Tibial nerve (tissue), 4 donors: ENCODE results near the gene UHRF2. TPM values are rescaled to one million over a fixed set of nuclear protein-coding genes. Genes with fewer than 3 reads are reported as not detected.

ENCODE experiments used
- DNase-seq, 2 donors: peaks; one replicate each; pipeline ENCODE4 v3.0.0-alpha.2; 2019; ENCODE audit warnings: low spot score in 2 of 2
- H3K27ac ChIP-seq, 4 donors: fragments of 200-600 bp; sonication (generic) in 3 of 4; one replicate each; pipeline ENCODE4 v1.5.1; 2017 to 2019; ENCODE audit warnings: mild to moderate bottlenecking in 1 of 4
- H3K27me3 ChIP-seq, 2 donors: fragments of 200-600 bp; sonication (generic) in 1 of 2; one replicate each; pipeline versions ENCODE4 v1.5.1 to v1.6.0; 2017 to 2019
- H3K36me3 ChIP-seq, 3 donors: fragments of 200-600 bp; sonication (generic); one replicate each; pipeline ENCODE4 v1.5.1; 2018 to 2019
- H3K4me1 ChIP-seq, 4 donors: fragments of 200-600 bp; sonication (generic) in 3 of 4; one replicate each; pipeline ENCODE4 v1.5.1; 2017 to 2019
- H3K4me3 ChIP-seq, 4 donors: fragments of 200-600 bp; sonication (generic) in 3 of 4; one replicate each; pipeline ENCODE4 v1.5.1; 2017 to 2019; ENCODE audit warnings: mild to moderate bottlenecking in 1 of 4, moderate library complexity in 1 of 4
- H3K9me3 ChIP-seq, 4 donors: fragments of 200-600 bp; sonication (generic) in 3 of 4; one replicate each; pipeline ENCODE4 v1.5.1; 2017 to 2019
- CTCF ChIP-seq, 5 experiments: fragments of 200-600 bp in 3 of 5; fragments of 450-650 bp in 2 of 5; sonication (generic) in 3 of 5; IDR thresholded peaks; one replicate each; pipeline ENCODE4 v1.5.1; 2016 to 2019; ENCODE audit warnings: antibody characterized with exemption in 5 of 5, mild to moderate bottlenecking in 3 of 5, moderate library complexity in 2 of 5
- EP300 ChIP-seq, 2 donors: sonication (generic); formaldehyde crosslinking; IDR thresholded peaks; one replicate each; pipeline ENCODE4 v1.6.1; 2017; ENCODE audit warnings: antibody characterized with exemption in 2 of 2, mild to moderate bottlenecking in 1 of 2
- POLR2A ChIP-seq, 2 donors: fragments of 450-650 bp; IDR thresholded peaks; one replicate each; pipeline ENCODE4 v1.6.1; 2017; ENCODE audit warnings: antibody characterized with exemption in 2 of 2, mild to moderate bottlenecking in 2 of 2, moderate library complexity in 2 of 2
- WGBS, 2 donors: methylation state at CpG; one replicate each; pipeline ENCODE4 v1.1.5; 2018; 5-methylcytosine and 5-hydroxymethylcytosine counted together
- total RNA-seq, 4 donors: library from RNA; depleted of rRNA; stranded (reverse); fragments of >200 nt; gene quantifications; one replicate each; pipeline ENCODE4 v1.1.0, GENCODE V29; 2016

The UHRF2 gene
- total RNA-seq, 4 donors from 2014 or later = 61.2 to 85.0 (median 76.0) TPM

GRCh38 chr9:6473151-6473550 is 60.2 kb downstream of the UHRF2 start:
- TF ChIP-seq CTCF (IDR thresholded peaks at IDR 0.05) (no peak), EP300 (IDR thresholded peaks at IDR 0.05) (no peak), POLR2A (IDR thresholded peaks at IDR 0.05) (no peak)
- WGBS, 2 donors = 89 to 90% methylated on average over 2 of the region's 2 CpGs
- H3K4me3 ChIP-seq = no peak overlapping the region

GRCh38 chr9:6479959-6480358 is 67.0 kb downstream of the UHRF2 start:
- Histone ChIP-seq H3K9me3 (no peaks in the 10 kb centered on the region), H3K27me3 (no peaks in the 10 kb centered on the region), H3K4me3 (no peak overlapping the region), H3K4me1 (no peaks in the 10 kb centered on the region), H3K27ac (no peak overlapping the region), H3K36me3 (peaks cover 0 to 79% (median 4%) of the 10 kb centered on the region in 3 donors)
- TF ChIP-seq EP300 (IDR thresholded peaks at IDR 0.05) (no peak), POLR2A (IDR thresholded peaks at IDR 0.05) (no peak), CTCF (IDR thresholded peaks at IDR 0.05) (no peak)
- DNase-seq = no peak
- 88 to 90% methylated on average over 2 of the region's 2 CpGs for whole genome bisulfite sequencing, 2 donors

More at GRCh38 chr9:6473151-6473550, 60.2 kb downstream of the UHRF2 start:
- no peak overlapping the region for H3K27ac ChIP-seq
- no peak for DNase-seq
- peaks cover 0 to 21% (median 0%) of the 10 kb centered on the region in 3 donors for H3K36me3 ChIP-seq
- H3K27me3 ChIP-seq = no peaks in the 10 kb centered on the region
- H3K4me1 ChIP-seq = peaks cover 0 to 21% (median 0%) of the 10 kb centered on the region in 4 donors
- H3K9me3 ChIP-seq = no peaks in the 10 kb centered on the region

DNA sequence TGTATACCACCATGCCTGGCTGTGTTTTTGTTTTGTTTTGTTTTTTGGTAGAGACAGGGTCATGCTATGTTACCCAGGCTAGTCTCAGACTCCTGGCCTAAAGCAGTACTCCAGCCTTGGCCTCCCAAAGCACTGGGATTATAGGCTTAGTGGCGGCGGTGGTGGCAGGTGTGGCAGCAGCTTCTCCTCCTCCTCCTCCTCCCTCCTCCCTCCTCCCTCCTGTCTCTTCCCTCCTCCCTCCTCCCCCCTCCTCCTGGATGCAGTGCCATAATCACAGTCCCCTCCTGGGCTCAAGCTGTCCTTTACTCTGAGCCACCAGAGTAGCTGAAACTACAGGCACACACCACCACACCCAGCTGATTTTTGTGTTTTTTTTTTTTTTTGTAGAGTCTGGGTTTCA is 71.2 kb downstream of the UHRF2 start:
- no peak for TF ChIP-seq CTCF (IDR thresholded peaks at IDR 0.05)
- no peak for TF ChIP-seq POLR2A (IDR thresholded peaks at IDR 0.05)
- TF ChIP-seq EP300 (IDR thresholded peaks at IDR 0.05) = no peak
- peaks cover 3 to 88% (median 4%) of the 10 kb centered on the region in 3 donors for H3K36me3 ChIP-seq
- no peaks in the 10 kb centered on the region for H3K9me3 ChIP-seq
- no peak overlapping the region for H3K27ac ChIP-seq
- H3K27me3 ChIP-seq = no peaks in the 10 kb centered on the region
- H3K4me1 ChIP-seq = no peaks in the 10 kb centered on the region
- DNase-seq = no peak
- no peak overlapping the region for H3K4me3 ChIP-seq
- 81 to 97% methylated on average over 2 of the region's 2 CpGs for WGBS, 2 donors

DNA sequence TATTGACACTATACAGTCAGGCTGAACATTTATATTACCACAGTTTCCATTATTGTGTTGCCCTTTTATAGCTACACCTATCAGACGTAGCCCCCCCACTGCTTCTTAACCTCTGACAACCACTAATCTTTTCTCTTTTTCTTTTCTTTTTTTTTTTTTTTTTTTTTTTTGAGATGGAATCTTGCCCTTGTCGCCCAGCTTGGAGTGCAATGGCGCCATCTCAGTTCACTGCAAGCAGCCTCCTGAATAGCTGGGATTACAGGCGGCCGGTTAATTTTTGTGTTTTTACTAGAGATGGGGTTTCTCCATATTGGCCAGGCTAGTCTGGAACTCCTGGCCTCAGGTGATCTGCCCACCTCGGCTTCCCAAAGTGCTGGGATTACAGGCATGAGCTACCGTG is 75.4 kb downstream of the UHRF2 start:
- H3K36me3 ChIP-seq = peaks cover 0 to 67% (median 3%) of the 10 kb centered on the region in 3 donors
- 91 to 93% methylated on average over 7 of the region's 7 CpGs for WGBS, 2 donors

DNA sequence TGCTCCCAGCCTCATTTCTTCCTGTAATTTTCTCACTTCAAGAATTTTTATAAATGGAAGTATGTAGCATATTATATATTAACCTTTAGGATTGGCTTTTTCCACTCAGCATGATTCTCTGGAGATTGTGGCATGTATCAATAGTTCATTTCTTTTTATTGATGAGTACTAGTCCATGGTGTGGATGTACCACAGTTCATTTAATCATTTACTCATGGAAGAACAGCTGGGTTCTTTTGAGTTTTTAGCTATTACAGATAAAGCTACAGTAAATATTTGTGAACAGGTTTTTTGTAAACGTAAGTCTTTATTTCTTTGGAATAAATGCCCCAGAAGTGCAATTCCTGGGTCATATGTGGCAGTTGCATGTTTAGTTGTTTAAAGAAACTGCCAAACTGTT is 76.1 kb downstream of the UHRF2 start:
- TF ChIP-seq CTCF (IDR thresholded peaks at IDR 0.05) = no peak
- TF ChIP-seq POLR2A (IDR thresholded peaks at IDR 0.05) = no peak
- Histone ChIP-seq H3K27ac (no peak overlapping the region), H3K36me3 (peaks cover 0 to 60% (median 3%) of the 10 kb centered on the region in 3 donors), H3K9me3 (no peaks in the 10 kb centered on the region), H3K4me3 (no peak overlapping the region), H3K27me3 (no peaks in the 10 kb centered on the region), H3K4me1 (no peaks in the 10 kb centered on the region)
- WGBS, 2 donors = 94 to 95% methylated on average over 1 of the region's 1 CpG
- DNase-seq = no peak

More for the DNA sequence above, 75.4 kb downstream of the UHRF2 start:
- Histone ChIP-seq H3K27me3 (no peaks in the 10 kb centered on the region), H3K9me3 (no peaks in the 10 kb centered on the region), H3K4me1 (no peaks in the 10 kb centered on the region), H3K4me3 (no peak overlapping the region), H3K27ac (no peak overlapping the region)
- no peak for DNase-seq
- TF ChIP-seq CTCF (IDR thresholded peaks at IDR 0.05) = no peak
- no peak for TF ChIP-seq EP300 (IDR thresholded peaks at IDR 0.05)
- no peak for TF ChIP-seq POLR2A (IDR thresholded peaks at IDR 0.05)
